K562 (cell line): ENCODE data around the gene FANCD2OS. TPM values are rescaled to one million over a fixed set of nuclear protein-coding genes. Genes with fewer than 3 reads are reported as not detected.

Source experiments
- ADNP ChIP-seq: fragments of 200-800 bp; sonication (Bioruptor generic); IDR thresholded peaks from 2 replicates; pipeline ENCODE4 v1.6.1; 2016; ENCODE audit warnings: missing genetic modification characterization, missing compliant biosample characterization
- ATF7 ChIP-seq: fragments of 450-650 bp; IDR thresholded peaks from 2 replicates; pipeline ENCODE4 v1.7.1; 2014; ENCODE audit warnings: mild to moderate bottlenecking, moderate library complexity
- CBFA2T3 ChIP-seq: fragments of 450-650 bp; IDR thresholded peaks from 2 replicates; pipeline ENCODE4 v1.6.1; 2017
- CBFB ChIP-seq: sonication (generic); formaldehyde crosslinking; IDR thresholded peaks from 2 replicates; pipeline ENCODE4 v1.4.0; 2020; ENCODE audit warnings: mild to moderate bottlenecking, missing genetic modification reagents
- EHMT2 ChIP-seq: fragments of 450-650 bp; IDR thresholded peaks from 2 replicates; pipeline ENCODE4 v1.6.1; 2018; ENCODE audit warnings: antibody characterized with exemption
- EP400 ChIP-seq: fragments of 450-650 bp; IDR thresholded peaks from 2 replicates; pipeline ENCODE4 v1.6.1; 2017; ENCODE audit warnings: antibody characterized with exemption, mild to moderate bottlenecking, moderate library complexity
- ESRRB ChIP-seq: fragments of 250-450 bp; sonication (Bioruptor Pico); IDR thresholded peaks from 2 replicates; pipeline ENCODE4 v1.5.0; 2020; ENCODE audit warnings: mild to moderate bottlenecking, moderate library complexity, borderline replicate concordance
- GABPB2 ChIP-seq: fragments of 250-450 bp; sonication (Bioruptor Pico); conservative IDR thresholded peaks from 2 replicates; pipeline ENCODE4 v1.5.1; 2021; ENCODE audit warnings: mild to moderate bottlenecking
- HMG20A ChIP-seq: fragments of 450-650 bp; formaldehyde crosslinking; conservative IDR thresholded peaks from 2 replicates; pipeline ENCODE4 v1.4.0; 2020; ENCODE audit warnings: mild to moderate bottlenecking, mixed read lengths
- NBN ChIP-seq: fragments of 450-650 bp; IDR thresholded peaks from 2 replicates; pipeline ENCODE4 v1.6.1; 2016; ENCODE audit warnings: low read depth, mild to moderate bottlenecking
- NR2C2 ChIP-seq, 2 experiments: fragments of 200-800 bp in 1 of 2; sonication (Bioruptor generic) in 1 of 2; sonication (generic) in 1 of 2; formaldehyde crosslinking in 1 of 2; IDR thresholded peaks; 2 replicates each; pipeline versions ENCODE4 v1.6.1 to v1.8.0; 2016 to 2022; ENCODE audit warnings: mild to moderate bottlenecking in 1 of 2, missing compliant biosample characterization in 1 of 2, missing genetic modification characterization in 1 of 2, missing genetic modification reagents in 1 of 2
- PHF20 ChIP-seq: fragments of 450-650 bp; IDR thresholded peaks from 2 replicates; pipeline ENCODE4 v1.6.1; 2018; ENCODE audit not compliant: partially characterized antibody
- SMARCE1 ChIP-seq: fragments of 450-650 bp; IDR thresholded peaks from 2 replicates; pipeline ENCODE4 v1.7.1; 2016; ENCODE audit warnings: mild to moderate bottlenecking
- SP2 ChIP-seq: IDR thresholded peaks from 2 replicates; pipeline ENCODE4 v1.6.1; 2011; ENCODE audit warnings: mild to moderate bottlenecking, low read depth, low read length, moderate library complexity; ENCODE audit not compliant: poor library complexity, severe bottlenecking; ENCODE audit errors: extremely low read depth
- TEAD2 ChIP-seq: fragments of 450-650 bp; IDR thresholded peaks from 2 replicates; pipeline ENCODE4 v1.6.1; 2016; ENCODE audit warnings: missing genetic modification characterization, control low read depth, missing compliant biosample characterization
- TEAD4 ChIP-seq, 2 experiments: sonication (generic) in 1 of 2; formaldehyde crosslinking in 1 of 2; IDR thresholded peaks; 2 replicates each; pipeline versions ENCODE4 v1.6.1 to v1.8.0; 2012 to 2022; ENCODE audit warnings: borderline replicate concordance in 1 of 2, inconsistent platforms in 1 of 2, low read length in 1 of 2, mild to moderate bottlenecking in 1 of 2, missing genetic modification reagents in 1 of 2
- ZNF140 ChIP-seq: fragments of 250-450 bp; sonication (Bioruptor Pico); IDR thresholded peaks from 2 replicates; pipeline ENCODE4 v1.8.0; 2021; ENCODE audit warnings: moderate library complexity, mild to moderate bottlenecking, inconsistent platforms
- ZNF384 ChIP-seq: IDR thresholded peaks from 2 replicates; pipeline ENCODE4 v1.6.1; 2012; ENCODE audit warnings: low read depth, low read length, improper control_type of control experiment
- polyA plus RNA-seq, 8 experiments: library from polyadenylated mRNA; depleted of rRNA in 4 of 8; stranded (reverse) in 5 of 8; unstranded in 3 of 8; fragments of >200 nt; fragmentation: Nextera tagmentation in 2 of 8; fragmentation: Illumina TruSeq in 1 of 8; extraction: Ambion mirVana in 2 of 8; extraction: Trizol in 1 of 8; gene quantifications; 2 replicates each; pipeline versions ENCODE4 v1.2.1 to v1.2.3, GENCODE V29; 2011 to 2014; ENCODE audit warnings: inconsistent platforms in 1 of 8, missing spikeins in 1 of 8
- total RNA-seq, 7 experiments: library from RNA; depleted of rRNA in 6 of 7; stranded (reverse); fragments of >200 nt in 6 of 7; fragmentation: Illumina TruSeq in 2 of 7; extraction: Trizol in 2 of 7; gene quantifications; 2 replicates each; pipeline versions ENCODE4 v1.2.1 to v1.2.3, GENCODE V29; 2011 to 2021; ENCODE audit warnings: low replicate concordance in 1 of 7
- TF ChIP-seq, protein P1 (sequence below): fragments of 450-650 bp; IDR thresholded peaks from 2 replicates; pipeline ENCODE4 v1.6.1; 2016; ENCODE audit warnings: missing biosample characterization, missing genetic modification characterization
- TF ChIP-seq, protein P2 (sequence below): sonication (generic); formaldehyde crosslinking; IDR thresholded peaks from 2 replicates; pipeline ENCODE4 v1.8.1; 2023; ENCODE audit warnings: mild to moderate bottlenecking, missing genetic modification reagents
- TF ChIP-seq, protein P3 (sequence below): fragments of 450-650 bp; formaldehyde crosslinking; IDR thresholded peaks from 2 replicates; pipeline ENCODE4 v1.4.0; 2020; ENCODE audit warnings: mild to moderate bottlenecking, moderate library complexity
- TF ChIP-seq, protein P4 (sequence below): sonication (generic); formaldehyde crosslinking; IDR thresholded peaks from 2 replicates; pipeline ENCODE4 v1.8.0; 2022; ENCODE audit warnings: mild to moderate bottlenecking, missing genetic modification reagents

The FANCD2OS gene
- total and polyA plus RNA-seq, 9 of the 15 experiments (the other 6 are each of a cell fraction or from before 2014, with no cell fraction given), result not detected

DNA sequence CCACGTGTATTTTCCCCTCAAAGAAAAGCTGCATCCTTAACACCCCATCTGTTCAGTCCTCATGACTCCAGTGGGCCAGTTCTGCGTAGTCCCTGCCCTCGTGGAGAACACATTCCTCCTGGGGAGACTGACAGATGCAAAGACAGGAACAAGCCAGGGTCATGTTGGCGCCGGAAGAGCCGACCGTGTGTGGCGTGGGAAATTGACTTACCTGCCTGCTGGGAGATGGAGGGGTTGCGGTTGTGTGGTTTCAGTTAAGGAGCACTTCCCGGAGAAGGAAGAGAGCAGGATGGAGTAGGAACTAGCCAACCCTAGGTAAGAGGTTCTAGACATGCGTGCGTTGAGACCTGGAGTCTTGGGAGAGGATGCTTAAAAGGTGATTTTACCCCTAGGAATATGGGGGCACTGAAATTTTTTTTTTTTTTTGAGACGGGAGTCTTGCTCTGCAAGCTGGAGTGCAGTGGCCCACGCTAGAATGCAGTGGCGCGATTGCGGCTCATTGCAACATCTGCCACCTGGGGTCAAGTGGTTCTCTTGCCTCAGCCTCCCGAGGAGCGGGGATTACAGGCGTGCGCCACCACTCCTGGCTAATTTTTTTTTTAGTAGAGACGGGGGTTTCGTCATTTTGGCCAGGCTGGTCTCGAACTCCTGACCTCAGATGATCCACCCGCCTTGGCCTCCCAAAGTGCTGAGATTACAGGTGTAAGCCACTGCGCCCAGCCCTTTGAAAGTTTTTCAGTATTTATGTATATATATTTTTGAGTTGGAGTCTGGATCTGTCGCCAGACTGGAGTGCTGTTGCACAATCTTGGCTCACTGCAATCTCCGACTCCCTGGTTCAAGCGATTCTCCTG lies 34.9 kb upstream of the FANCD2OS start (continued):
- TF ChIP-seq NR2C2 (CRISPR knock-in tag; IDR thresholded peaks at IDR 0.05) (no peak), NR2C2 (tag; IDR thresholded peaks at IDR 0.05) (peak; percentile 36; the same call in 1 of the 2 replicates), EP400 (peak; percentile 95), ZNF140 (CRISPR knock-in tag) (no peak), ZNF384 (peak; percentile 86), ESRRB (CRISPR knock-in tag) (no peak), TEAD2 (no peak), HMG20A (CRISPR knock-in tag) (no peak), PHF20 (no peak), EHMT2 (peak; percentile 6; the same call in 1 of the 2 replicates), ATF7 (peak; percentile 84; the same call in 1 of the 2 replicates), GABPB2 (CRISPR knock-in tag) (no peak; the same call in 1 of the 2 replicates), CBFA2T3 (peak; percentile 35), NBN (peak; percentile 73; the same call in 1 of the 2 replicates), ADNP (peak; percentile 71; the same call in 1 of the 2 replicates), SMARCE1 (peak; percentile 62; the same call in 1 of the 2 replicates), TEAD4 (IDR thresholded peaks at IDR 0.05; ENCODE audit: low read length) (peak; percentile 34; the same call in 1 of the 2 replicates), TEAD4 (CRISPR knock-in tag; IDR thresholded peaks at IDR 0.05; ENCODE audit: borderline replicate concordance) (no peak), CBFB (CRISPR knock-in tag) (0 out of 2 replicates have a peak, but pooled peaks have one; percentile 57), SP2 (peak; percentile 7)
- TF ChIP-seq, protein P1, sequence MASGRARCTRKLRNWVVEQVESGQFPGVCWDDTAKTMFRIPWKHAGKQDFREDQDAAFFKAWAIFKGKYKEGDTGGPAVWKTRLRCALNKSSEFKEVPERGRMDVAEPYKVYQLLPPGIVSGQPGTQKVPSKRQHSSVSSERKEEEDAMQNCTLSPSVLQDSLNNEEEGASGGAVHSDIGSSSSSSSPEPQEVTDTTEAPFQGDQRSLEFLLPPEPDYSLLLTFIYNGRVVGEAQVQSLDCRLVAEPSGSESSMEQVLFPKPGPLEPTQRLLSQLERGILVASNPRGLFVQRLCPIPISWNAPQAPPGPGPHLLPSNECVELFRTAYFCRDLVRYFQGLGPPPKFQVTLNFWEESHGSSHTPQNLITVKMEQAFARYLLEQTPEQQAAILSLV, result peak; percentile 81; the same call in 1 of the 2 replicates
- TF ChIP-seq, protein P2, sequence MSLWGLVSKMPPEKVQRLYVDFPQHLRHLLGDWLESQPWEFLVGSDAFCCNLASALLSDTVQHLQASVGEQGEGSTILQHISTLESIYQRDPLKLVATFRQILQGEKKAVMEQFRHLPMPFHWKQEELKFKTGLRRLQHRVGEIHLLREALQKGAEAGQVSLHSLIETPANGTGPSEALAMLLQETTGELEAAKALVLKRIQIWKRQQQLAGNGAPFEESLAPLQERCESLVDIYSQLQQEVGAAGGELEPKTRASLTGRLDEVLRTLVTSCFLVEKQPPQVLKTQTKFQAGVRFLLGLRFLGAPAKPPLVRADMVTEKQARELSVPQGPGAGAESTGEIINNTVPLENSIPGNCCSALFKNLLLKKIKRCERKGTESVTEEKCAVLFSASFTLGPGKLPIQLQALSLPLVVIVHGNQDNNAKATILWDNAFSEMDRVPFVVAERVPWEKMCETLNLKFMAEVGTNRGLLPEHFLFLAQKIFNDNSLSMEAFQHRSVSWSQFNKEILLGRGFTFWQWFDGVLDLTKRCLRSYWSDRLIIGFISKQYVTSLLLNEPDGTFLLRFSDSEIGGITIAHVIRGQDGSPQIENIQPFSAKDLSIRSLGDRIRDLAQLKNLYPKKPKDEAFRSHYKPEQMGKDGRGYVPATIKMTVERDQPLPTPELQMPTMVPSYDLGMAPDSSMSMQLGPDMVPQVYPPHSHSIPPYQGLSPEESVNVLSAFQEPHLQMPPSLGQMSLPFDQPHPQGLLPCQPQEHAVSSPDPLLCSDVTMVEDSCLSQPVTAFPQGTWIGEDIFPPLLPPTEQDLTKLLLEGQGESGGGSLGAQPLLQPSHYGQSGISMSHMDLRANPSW (CRISPR knock-in tag), result peak; percentile 81
- TF ChIP-seq, protein P3, sequence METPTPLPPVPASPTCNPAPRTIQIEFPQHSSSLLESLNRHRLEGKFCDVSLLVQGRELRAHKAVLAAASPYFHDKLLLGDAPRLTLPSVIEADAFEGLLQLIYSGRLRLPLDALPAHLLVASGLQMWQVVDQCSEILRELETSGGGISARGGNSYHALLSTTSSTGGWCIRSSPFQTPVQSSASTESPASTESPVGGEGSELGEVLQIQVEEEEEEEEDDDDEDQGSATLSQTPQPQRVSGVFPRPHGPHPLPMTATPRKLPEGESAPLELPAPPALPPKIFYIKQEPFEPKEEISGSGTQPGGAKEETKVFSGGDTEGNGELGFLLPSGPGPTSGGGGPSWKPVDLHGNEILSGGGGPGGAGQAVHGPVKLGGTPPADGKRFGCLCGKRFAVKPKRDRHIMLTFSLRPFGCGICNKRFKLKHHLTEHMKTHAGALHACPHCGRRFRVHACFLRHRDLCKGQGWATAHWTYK (CRISPR knock-in tag), result 0 out of 2 replicates have a peak, but pooled peaks have one; percentile 10
- TF ChIP-seq, protein P4, sequence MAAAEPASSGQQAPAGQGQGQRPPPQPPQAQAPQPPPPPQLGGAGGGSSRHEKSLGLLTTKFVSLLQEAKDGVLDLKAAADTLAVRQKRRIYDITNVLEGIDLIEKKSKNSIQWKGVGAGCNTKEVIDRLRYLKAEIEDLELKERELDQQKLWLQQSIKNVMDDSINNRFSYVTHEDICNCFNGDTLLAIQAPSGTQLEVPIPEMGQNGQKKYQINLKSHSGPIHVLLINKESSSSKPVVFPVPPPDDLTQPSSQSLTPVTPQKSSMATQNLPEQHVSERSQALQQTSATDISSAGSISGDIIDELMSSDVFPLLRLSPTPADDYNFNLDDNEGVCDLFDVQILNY (CRISPR knock-in tag), result no peak
